DMS153 treated with DMSO at 0.1 percent for 48 hours (cell line): Measurements from ENCODE around the gene RBMS3.
"Not testable (repeated sequence)": the region's sequence is repeated elsewhere in the genome, so short reads cannot be mapped to it uniquely, and the experiment has no call there.

Experiments
- DNase-seq: peaks from one replicate; lab custom pipeline; 2025; ENCODE audit not compliant: unreplicated experiment; lab: John Stamatoyannopoulos, UW

The RBMS3 gene

GRCh38 chr3:29649815-29650547, 369.1 kb downstream of the RBMS3 start:
- no peak for DNase-seq

GRCh38 chr3:29653680-29654079, 372.8 kb downstream of the RBMS3 start:
- no peak for DNase-seq

DNA sequence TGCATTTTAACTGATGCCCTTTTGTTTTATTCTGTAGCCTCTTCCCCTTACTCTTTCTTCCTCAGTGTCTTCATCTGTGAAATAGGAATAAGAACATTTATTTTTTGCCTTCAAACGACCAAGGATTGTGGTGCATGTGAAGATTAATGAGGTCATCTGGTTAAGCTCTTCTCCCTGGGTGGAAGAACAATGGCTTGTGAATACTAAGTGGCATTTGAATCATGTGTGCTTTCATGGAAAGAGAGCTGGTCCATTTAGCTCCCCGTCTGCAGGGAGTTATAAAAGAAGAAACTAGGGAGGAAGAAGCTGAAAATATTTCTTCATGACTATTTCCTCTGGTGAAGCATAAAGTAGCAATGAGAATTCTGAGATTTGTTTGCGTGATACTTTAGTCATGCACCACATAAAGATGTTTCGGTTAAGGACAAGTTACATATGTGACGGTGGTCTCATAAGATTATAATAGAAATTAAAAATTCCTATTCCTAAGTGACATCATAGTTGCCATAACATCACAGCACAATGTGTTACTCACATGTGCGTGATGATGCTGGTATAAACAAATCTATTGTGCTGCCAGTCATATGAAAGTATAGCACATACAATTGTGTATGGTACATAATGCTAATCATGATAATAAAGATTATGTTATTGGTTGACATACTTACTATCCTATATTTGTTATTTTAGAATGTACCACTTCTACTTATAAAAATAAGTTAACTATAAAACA, 374.3 kb downstream of the RBMS3 start:
- no peak for DNase-seq

DNA sequence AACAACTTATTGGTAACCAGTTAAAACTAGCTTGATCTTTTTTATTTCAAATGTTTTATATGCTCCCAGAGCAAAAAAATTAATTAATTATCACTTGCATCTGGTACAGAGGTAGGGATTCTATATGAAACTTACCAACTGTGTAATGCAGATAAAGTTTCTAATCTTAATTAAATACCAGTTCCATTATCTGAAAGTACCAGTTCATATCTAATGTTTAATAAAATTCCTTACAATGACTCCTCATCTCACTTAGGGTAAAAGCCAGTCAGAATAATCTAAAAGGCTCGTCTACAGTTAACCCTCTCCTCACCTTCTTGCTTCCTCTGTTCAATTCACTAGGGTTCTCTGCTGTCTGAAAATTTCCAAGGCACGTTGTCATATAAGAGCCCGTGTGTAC, 384.8 kb downstream of the RBMS3 start:
- DNase-seq: no peak

DNA sequence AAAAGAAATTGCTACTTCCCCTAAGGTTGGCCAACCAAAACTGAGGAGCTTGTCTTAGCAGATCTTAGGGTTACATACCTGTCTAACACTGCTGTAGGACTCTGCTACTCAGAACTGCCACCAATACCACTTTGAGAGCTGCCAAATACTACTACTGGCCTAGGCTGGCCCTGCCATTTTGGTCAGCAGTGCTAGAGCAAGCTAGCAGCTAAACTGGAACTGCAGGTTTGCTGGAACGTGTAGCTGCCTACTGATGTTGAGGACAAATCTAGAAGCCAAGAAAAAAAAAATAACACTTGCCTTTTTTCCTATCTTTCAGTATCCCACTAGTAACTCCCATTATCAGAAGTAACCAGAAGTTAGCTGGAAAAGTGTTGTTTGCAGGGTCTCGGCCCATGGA, 387.4 kb downstream of the RBMS3 start:
- no peak for DNase-seq

GRCh38 chr3:29668728-29669127, 387.9 kb downstream of the RBMS3 start:
- DNase-seq: no peak

GRCh38 chr3:29670476-29670875, 389.6 kb downstream of the RBMS3 start:
- DNase-seq: not testable (repeated sequence)

- no peak for DNase-seq
Observed at GRCh38 chr3:29677421-29677820, 396.6 kb downstream of the RBMS3 start.

- DNase-seq: no peak
Observed at GRCh38 chr3:29679944-29680343, 399.1 kb downstream of the RBMS3 start.

- DNase-seq: no peak
Observed at GRCh38 chr3:29683018-29683993, 402.4 kb downstream of the RBMS3 start.

- no peak for DNase-seq
Observed at GRCh38 chr3:29686889-29687592, 406.2 kb downstream of the RBMS3 start.

DNA sequence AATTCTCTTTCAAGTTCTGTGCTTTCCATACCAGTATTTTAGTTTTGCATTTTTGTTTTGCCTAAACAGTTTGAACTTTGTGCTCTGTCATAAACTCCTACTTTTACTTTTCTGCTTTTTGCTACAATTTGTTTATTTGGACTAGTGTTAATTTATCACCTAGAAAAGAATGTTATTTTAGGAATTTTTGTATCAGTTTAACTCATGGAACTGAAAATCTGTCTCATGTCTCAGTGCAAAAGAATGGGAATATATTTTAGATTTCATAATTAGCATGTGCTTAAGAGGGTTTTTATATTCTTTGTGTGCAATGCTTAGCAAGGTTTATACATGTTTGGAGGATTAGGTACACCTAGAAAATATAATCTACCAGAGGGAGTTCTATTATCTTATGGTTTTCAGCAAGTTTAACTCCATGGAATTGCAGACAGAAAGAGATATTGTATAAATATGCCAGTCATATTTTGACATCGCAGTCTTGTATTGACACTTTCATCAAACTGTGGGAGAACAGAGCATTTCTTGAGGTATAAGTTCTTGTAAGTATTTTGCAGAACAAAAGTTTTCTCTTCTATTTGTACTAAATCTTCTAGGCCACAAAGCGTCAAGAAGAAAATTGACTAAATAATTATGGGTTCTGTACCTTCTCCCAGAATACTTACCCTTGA, 409.9 kb downstream of the RBMS3 start:
- no peak for DNase-seq

DNA sequence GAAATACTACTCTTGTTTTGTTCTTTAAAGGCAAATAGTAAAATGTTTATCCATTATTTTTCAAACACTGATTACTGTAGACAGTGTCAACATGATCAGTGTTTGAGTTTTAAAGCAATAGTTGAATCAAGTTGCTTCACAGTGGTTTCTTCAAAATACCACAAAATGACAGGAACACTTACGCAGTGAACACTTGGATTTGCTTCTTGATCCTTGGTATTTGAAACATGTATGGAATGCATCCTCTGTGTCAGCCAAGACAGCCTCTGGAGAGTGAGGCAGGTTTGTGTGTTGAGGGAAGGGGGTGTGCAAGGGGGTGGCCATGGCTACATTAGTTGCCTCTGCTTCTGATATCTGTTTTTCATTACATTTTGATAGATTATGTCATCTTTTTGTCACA, 413.0 kb downstream of the RBMS3 start:
- DNase-seq: no peak

DNA sequence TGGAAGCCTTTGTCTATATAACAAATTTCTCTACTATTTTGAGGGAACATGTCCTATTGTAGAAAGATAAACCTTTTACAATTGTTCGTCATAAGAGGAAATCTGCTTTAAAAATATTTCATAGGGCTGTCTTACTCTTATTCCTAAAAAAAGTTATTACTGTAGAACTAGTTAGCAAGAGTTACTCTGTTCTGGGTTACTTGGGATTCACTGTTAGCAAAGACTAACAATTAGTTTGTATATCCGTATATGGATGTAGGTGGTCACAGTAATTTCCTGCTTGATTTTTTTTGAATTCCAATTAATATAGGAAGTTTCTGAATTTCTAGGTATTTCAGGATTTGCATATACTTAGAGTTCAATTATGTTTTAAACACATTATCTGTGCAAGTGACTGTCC, 413.5 kb downstream of the RBMS3 start:
- no peak for DNase-seq

DNA sequence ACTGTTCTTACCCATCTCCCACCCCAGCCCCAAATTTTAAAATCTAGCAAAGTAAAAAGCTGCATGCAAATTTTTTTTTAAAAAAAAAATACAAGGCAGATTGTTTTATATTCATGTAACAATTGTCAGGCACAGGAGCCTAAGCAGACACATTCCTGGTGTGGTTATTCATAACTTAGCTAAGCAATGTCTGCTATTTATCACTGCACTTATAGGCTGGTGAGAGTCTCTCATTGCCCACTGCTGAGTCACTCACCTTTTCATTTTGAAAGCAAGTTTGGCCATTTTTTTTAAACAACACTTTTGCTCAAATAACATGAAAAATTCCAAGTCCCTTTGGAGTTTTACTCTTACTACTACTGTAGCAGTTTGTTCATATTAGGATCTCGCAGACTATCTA, 413.9 kb downstream of the RBMS3 start:
- no peak for DNase-seq

GRCh38 chr3:29695201-29695600, 414.3 kb downstream of the RBMS3 start:
- DNase-seq: no peak

DNA sequence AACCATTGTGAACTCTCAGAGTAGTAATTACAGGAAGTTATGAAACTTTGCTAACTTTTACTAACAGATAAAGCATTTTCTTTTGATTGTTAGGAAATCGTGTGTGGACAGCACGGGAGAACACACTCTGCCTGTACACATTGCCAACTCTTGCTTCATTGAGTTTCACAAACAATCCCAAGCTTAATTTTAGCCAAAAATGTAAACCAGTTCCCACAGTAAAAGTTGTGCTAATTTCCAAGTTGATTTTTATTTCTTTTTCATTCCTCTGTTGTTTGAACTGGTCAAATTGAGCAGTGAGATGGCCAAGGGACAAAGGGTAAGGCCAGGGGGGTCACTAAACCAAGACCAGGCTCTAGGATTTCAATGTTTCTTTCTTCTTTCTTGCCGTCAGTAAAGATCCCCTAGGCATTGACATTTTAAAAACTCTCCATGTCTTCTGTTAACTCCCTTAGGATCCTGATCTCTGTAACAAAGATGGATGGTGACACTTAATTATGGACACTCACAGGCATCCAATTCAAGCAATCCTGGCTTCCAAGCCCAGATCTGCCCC, 414.9 kb downstream of the RBMS3 start:
- no peak for DNase-seq

DNA sequence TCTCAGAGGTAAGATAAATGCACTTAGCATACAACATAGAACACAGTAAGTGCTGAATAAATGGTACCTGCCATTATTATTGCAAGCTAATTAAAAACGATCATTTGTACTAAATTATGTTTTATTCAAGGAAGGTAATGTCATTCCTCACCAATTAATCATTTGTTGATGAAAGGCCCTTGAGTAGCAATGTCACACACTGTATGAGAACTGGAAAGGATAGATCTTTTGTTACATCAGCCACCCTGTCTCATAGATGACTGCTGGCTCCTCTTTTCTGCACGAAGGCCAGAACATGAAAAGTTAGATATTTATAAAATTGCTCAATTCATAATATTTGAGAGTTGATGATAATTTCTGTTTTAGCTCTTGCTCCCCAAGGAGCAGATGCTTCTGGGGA, 415.4 kb downstream of the RBMS3 start:
- DNase-seq: no peak

GRCh38 chr3:29697989-29698388, 417.1 kb downstream of the RBMS3 start:
- DNase-seq: no peak

DNA sequence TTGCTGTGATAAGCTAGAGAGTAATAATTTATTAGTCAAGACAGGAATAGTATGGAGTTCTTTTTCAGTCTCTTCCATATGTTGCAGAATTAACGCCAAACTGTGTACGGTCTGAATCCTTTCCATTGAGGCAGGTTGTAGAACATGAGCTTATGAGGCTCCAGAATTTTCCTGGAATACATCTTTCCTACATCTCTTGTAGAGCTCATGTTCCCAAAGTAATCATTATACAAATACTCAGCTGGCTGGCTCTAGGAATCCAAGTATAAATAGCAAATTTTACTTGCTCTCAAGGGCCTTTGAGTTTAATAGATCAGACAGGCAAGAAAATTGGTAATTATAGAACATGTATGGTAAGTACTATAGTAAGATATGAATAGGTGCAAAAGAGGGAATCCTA, 419.4 kb downstream of the RBMS3 start:
- DNase-seq: no peak
